Measurements from ENCODE around the gene GPC3.

Gene GPC3

DNA sequence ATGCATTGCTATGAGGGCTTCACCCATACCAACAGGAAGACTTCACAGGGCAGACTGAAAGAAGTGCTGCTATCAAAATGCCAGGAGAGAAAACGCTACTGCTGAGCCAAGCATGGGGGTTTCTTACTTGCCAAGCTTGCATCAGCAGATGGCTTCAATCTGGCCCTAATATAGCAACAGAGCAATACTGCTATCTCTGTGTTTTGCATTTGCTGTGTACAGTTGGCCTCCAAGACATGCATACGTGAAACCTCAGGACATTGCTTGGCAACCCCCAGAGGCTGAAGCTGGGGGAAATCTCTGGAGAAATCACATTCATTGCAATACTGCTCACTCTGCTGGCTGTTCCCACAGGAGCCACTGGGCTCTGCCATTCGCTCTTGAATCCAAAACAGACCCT lies 442.9 kb downstream of the GPC3 start:
- TF ChIP-seq USF1 (IDR thresholded peaks at IDR 0.05), result no peak
- TF ChIP-seq ZBTB7A (IDR thresholded peaks at IDR 0.05; ENCODE audit: low read depth), result no peak
- TF ChIP-seq TAF1 (IDR thresholded peaks at IDR 0.05; ENCODE audit: low read depth), result no peak
- TF ChIP-seq NFIC (IDR thresholded peaks at IDR 0.05), result no peak
- no peak for TF ChIP-seq CREB1 (IDR thresholded peaks at IDR 0.05; ENCODE audit: low read depth)
- TF ChIP-seq TEAD4 (IDR thresholded peaks at IDR 0.05), result no peak
- TF ChIP-seq FOXM1 (IDR thresholded peaks at IDR 0.05; ENCODE audit: borderline replicate concordance, low read depth), result no peak
- TF ChIP-seq YY1 (IDR thresholded peaks at IDR 0.05; ENCODE audit: low read depth), result no peak
- TF ChIP-seq MAX (IDR thresholded peaks at IDR 0.05), result no peak
- TF ChIP-seq REST (IDR thresholded peaks at IDR 0.05; ENCODE audit: low read depth), result no peak
- no peak for TF ChIP-seq EGR1 (IDR thresholded peaks at IDR 0.05)
- no peak for TF ChIP-seq TCF12 (IDR thresholded peaks at IDR 0.05; ENCODE audit: low read depth)
- no peak for TF ChIP-seq EP300 (IDR thresholded peaks at IDR 0.05; ENCODE audit: borderline replicate concordance)
- no peak for TF ChIP-seq CEBPB (IDR thresholded peaks at IDR 0.05)

GRCh38 chrX:133541021-133541420 lies 444.4 kb downstream of the GPC3 start:
- TF ChIP-seq CREB1 (IDR thresholded peaks at IDR 0.05; ENCODE audit: low read depth) (no peak), USF1 (IDR thresholded peaks at IDR 0.05) (no peak), NFIC (IDR thresholded peaks at IDR 0.05) (no peak), EGR1 (IDR thresholded peaks at IDR 0.05) (no peak), REST (IDR thresholded peaks at IDR 0.05; ENCODE audit: low read depth) (no peak), CEBPB (IDR thresholded peaks at IDR 0.05) (no peak), TAF1 (IDR thresholded peaks at IDR 0.05; ENCODE audit: low read depth) (no peak), TCF12 (IDR thresholded peaks at IDR 0.05; ENCODE audit: low read depth) (no peak), ZBTB7A (IDR thresholded peaks at IDR 0.05; ENCODE audit: low read depth) (no peak), RAD21 (IDR thresholded peaks at IDR 0.05; ENCODE audit: low read depth) (no peak), FOXM1 (IDR thresholded peaks at IDR 0.05; ENCODE audit: borderline replicate concordance, low read depth) (no peak)

DNA sequence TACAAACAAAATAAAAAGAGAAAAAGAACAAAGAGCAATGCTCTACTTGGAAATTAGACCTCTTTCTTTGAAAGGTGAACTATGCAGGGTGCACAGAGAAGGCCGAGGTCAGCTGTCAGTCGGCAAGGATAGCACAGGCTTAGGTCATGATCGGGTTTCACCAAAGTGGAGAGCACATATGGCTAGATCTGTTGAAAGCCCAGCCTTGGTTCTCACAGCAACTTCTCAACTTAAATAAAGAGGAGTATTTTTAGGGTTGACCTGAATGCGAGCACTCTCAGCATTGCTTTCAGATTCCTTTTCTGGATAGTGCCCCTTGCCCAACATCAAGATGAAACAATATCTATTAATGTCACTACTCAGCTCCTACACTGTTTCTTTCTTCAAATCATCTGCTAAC lies 447.2 kb downstream of the GPC3 start:
- TF ChIP-seq CREB1 (IDR thresholded peaks at IDR 0.05; ENCODE audit: low read depth) (no peak), ZBTB7A (IDR thresholded peaks at IDR 0.05; ENCODE audit: low read depth) (no peak), EGR1 (IDR thresholded peaks at IDR 0.05) (no peak), RAD21 (IDR thresholded peaks at IDR 0.05; ENCODE audit: low read depth) (no peak), USF1 (IDR thresholded peaks at IDR 0.05) (no peak)

GRCh38 chrX:133537142-133537541 lies 448.3 kb downstream of the GPC3 start:
- TF ChIP-seq TAF1 (IDR thresholded peaks at IDR 0.05; ENCODE audit: low read depth), result no peak
- TF ChIP-seq YY1 (IDR thresholded peaks at IDR 0.05; ENCODE audit: low read depth), result no peak
- no peak for TF ChIP-seq CEBPB (IDR thresholded peaks at IDR 0.05)

- TF ChIP-seq YY1 (IDR thresholded peaks at IDR 0.05; ENCODE audit: low read depth) (no peak), NFIC (IDR thresholded peaks at IDR 0.05) (no peak), MAX (IDR thresholded peaks at IDR 0.05) (no peak), TEAD4 (IDR thresholded peaks at IDR 0.05) (no peak), ZBTB7A (IDR thresholded peaks at IDR 0.05; ENCODE audit: low read depth) (no peak), RAD21 (IDR thresholded peaks at IDR 0.05; ENCODE audit: low read depth) (no peak), EP300 (IDR thresholded peaks at IDR 0.05; ENCODE audit: borderline replicate concordance) (no peak)
Measured at GRCh38 chrX:133535066-133535465, 450.3 kb downstream of the GPC3 start.

- TF ChIP-seq REST (IDR thresholded peaks at IDR 0.05; ENCODE audit: low read depth) (no peak), RAD21 (IDR thresholded peaks at IDR 0.05; ENCODE audit: low read depth) (no peak), TCF12 (IDR thresholded peaks at IDR 0.05; ENCODE audit: low read depth) (no peak), TAF1 (IDR thresholded peaks at IDR 0.05; ENCODE audit: low read depth) (no peak), YY1 (IDR thresholded peaks at IDR 0.05; ENCODE audit: low read depth) (no peak), CREB1 (IDR thresholded peaks at IDR 0.05; ENCODE audit: low read depth) (no peak)
Measured at GRCh38 chrX:133534172-133534571, 451.2 kb downstream of the GPC3 start.

All from Ishikawa (cell line).